ENCODE results near the gene PRR14.

The PRR14 gene

DNA sequence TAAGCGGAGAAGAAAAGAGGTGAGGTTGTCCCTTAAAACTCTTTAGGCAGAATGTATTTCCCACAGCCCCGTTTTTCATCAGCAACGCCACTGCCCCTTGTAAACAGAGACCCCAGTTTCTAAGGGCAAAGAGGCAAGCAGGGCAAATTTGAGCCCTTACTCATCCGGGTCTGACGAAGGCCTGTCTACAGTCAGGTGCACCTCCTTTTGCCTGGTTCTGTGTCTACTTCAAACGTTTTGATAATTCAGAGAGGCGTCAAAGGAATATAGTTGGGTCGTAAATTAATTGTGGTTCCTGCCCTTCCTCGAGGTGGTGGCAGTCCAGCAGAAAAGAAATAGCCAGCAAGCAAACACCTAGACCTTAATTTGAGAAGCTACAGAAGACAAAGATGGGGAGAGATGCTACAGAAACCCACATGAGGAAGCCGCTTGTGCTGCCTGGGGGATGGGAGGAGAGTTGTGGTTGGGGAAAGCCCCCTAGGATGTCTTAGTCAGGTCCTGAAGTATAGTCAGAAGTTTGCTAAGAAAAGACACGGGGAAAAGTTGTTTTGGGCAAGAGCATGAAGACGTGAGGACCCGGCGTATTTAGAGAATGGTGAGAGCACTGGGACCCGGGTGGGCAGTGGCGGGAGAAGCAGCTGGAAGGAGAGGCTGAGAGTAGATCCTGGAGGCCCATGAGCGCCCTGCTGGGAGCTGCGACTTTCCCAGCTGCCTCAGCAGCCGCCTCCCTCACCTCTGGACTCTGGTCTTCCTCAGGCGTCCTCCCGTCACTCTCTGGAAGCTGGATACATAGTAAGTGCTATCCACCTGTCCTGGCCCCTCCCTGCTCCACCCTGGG lies 9.9 kb downstream of the PRR14 start:
- Histone ChIP-seq H3K36me3 (ENCODE audit: insufficient read depth, low read length) (peaks cover 43% of the 10 kb centered on the region; the same call in 1 of the 2 replicates), H3K9me2 (replicated peaks; ENCODE audit: low read depth, low read length) (no peaks in the 10 kb centered on the region), H3K4me2 (ENCODE audit: low read depth, low read length, poor library complexity, severe bottlenecking) (peak overlapping the region; percentile 99), H2AFZ (ENCODE audit: low read length) (no peak overlapping the region), H3K9ac (ENCODE audit: low read depth, low read length, poor library complexity, severe bottlenecking) (peak overlapping the region; percentile 93), H3K9me3 (ENCODE audit: insufficient read depth, low read depth, low read length) (no peaks in the 10 kb centered on the region), H3K4me3 (ENCODE audit: low read length, poor library complexity, severe bottlenecking) (peak overlapping the region; percentile 74), H3F3A (ENCODE audit: low read depth) (peaks cover 4% of the 10 kb centered on the region; the same call in 1 of the 2 replicates), H3K79me2 (ENCODE audit: insufficient read depth, low read length) (peaks cover 58% of the 10 kb centered on the region), H3K4me1 (ENCODE audit: insufficient read depth, low read length, poor library complexity, severe bottlenecking) (peaks cover 29% of the 10 kb centered on the region), H4K20me1 (ENCODE audit: insufficient read depth, low read length, poor library complexity, severe bottlenecking) (peaks cover 46% of the 10 kb centered on the region), H3K27me3 (ENCODE audit: insufficient read depth, low read length, poor library complexity, severe bottlenecking) (no peaks in the 10 kb centered on the region)
- no peak for TF ChIP-seq CTCF (conservative IDR thresholded peaks at IDR 0.05; ENCODE audit: low read length)

GRCh38 chr16:30662449-30662848 lies 11.7 kb downstream of the PRR14 start:
- Histone ChIP-seq H3K4me2 (ENCODE audit: low read depth, low read length, poor library complexity, severe bottlenecking) (peak overlapping the region; percentile 99), H3K9me2 (replicated peaks; ENCODE audit: low read depth, low read length) (no peaks in the 10 kb centered on the region), H3K4me3 (ENCODE audit: low read length, poor library complexity, severe bottlenecking) (no peak overlapping the region), H3K79me2 (ENCODE audit: insufficient read depth, low read length) (peaks cover 58% of the 10 kb centered on the region), H3K9me3 (ENCODE audit: insufficient read depth, low read depth, low read length) (no peaks in the 10 kb centered on the region), H3K9ac (ENCODE audit: low read depth, low read length, poor library complexity, severe bottlenecking) (peak overlapping the region; percentile 93), H3K4me1 (ENCODE audit: insufficient read depth, low read length, poor library complexity, severe bottlenecking) (peaks cover 26% of the 10 kb centered on the region), H4K20me1 (ENCODE audit: insufficient read depth, low read length, poor library complexity, severe bottlenecking) (peaks cover 46% of the 10 kb centered on the region), H3K36me3 (ENCODE audit: insufficient read depth, low read length) (peaks cover 57% of the 10 kb centered on the region; the same call in 1 of the 2 replicates), H2AFZ (ENCODE audit: low read length) (no peak overlapping the region), H3F3A (ENCODE audit: low read depth) (peaks cover 2% of the 10 kb centered on the region; the same call in 1 of the 2 replicates), H3K27me3 (ENCODE audit: insufficient read depth, low read length, poor library complexity, severe bottlenecking) (no peaks in the 10 kb centered on the region)
- TF ChIP-seq CTCF (conservative IDR thresholded peaks at IDR 0.05; ENCODE audit: low read length) (no peak), EZH2phosphoT487 (IDR thresholded peaks at IDR 0.05; ENCODE audit: borderline replicate concordance) (no peak)

DNA sequence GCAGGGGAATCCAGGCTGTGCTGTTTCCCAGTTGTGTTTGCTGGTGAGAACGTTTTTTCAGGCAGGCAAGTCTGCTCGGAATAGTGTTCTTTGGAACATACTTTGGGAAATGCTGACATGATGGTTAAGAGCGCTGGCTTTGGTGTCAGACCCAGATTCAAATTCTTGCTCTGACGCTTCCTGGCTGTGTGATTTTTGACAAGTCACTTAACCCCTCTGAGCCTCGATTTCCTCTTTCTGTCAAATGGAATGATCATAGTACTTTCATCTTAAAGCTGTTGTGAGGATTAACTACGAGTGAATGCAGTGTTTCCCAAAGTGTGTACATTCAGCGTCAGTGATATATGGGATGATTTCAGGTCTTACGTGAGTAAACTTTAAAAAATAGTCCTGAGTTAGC lies 12.3 kb downstream of the PRR14 start:
- Histone ChIP-seq H3K9me2 (replicated peaks; ENCODE audit: low read depth, low read length) (no peaks in the 10 kb centered on the region), H3K9ac (ENCODE audit: low read depth, low read length, poor library complexity, severe bottlenecking) (no peak overlapping the region), H3K79me2 (ENCODE audit: insufficient read depth, low read length) (peaks cover 58% of the 10 kb centered on the region), H4K20me1 (ENCODE audit: insufficient read depth, low read length, poor library complexity, severe bottlenecking) (peaks cover 46% of the 10 kb centered on the region), H3K4me2 (ENCODE audit: low read depth, low read length, poor library complexity, severe bottlenecking) (peak overlapping the region; percentile 99), H2AFZ (ENCODE audit: low read length) (no peak overlapping the region), H3K4me3 (ENCODE audit: low read length, poor library complexity, severe bottlenecking) (no peak overlapping the region), H3K4me1 (ENCODE audit: insufficient read depth, low read length, poor library complexity, severe bottlenecking) (peaks cover 24% of the 10 kb centered on the region), H3K9me3 (ENCODE audit: insufficient read depth, low read depth, low read length) (no peaks in the 10 kb centered on the region), H3K36me3 (ENCODE audit: insufficient read depth, low read length) (peaks cover 63% of the 10 kb centered on the region; the same call in 1 of the 2 replicates), H3K27me3 (ENCODE audit: insufficient read depth, low read length, poor library complexity, severe bottlenecking) (no peaks in the 10 kb centered on the region), H3F3A (ENCODE audit: low read depth) (no peaks in the 10 kb centered on the region)
- TF ChIP-seq EZH2phosphoT487 (IDR thresholded peaks at IDR 0.05; ENCODE audit: borderline replicate concordance) (no peak), CTCF (conservative IDR thresholded peaks at IDR 0.05; ENCODE audit: low read length) (no peak)

Data from Loucy (cell line).